Nephron progenitor cell (in vitro differentiated cells): ENCODE data around the gene TMEM218.
A peak's percentile ranks its signal among the peaks of the same experiment; 100 is the strongest.

Experiments
- DNase-seq: peaks from one replicate; pipeline ENCODE4 v3.0.0; 2021
- H3K27ac Mint-ChIP-seq: 2 replicates; pipeline ENCODE4 v1.8.0; 2021; ENCODE audit warnings: mild to moderate bottlenecking, moderate library complexity, mixed read lengths
- H3K27me3 Mint-ChIP-seq: 2 replicates; pipeline ENCODE4 v1.8.0; 2021; ENCODE audit warnings: mild to moderate bottlenecking, low read depth, mixed read lengths; ENCODE audit not compliant: poor library complexity
- H3K36me3 Mint-ChIP-seq: 2 replicates; pipeline ENCODE4 v1.8.0; 2021; ENCODE audit warnings: low read depth, mixed read lengths
- H3K4me1 Mint-ChIP-seq: 2 replicates; pipeline ENCODE4 v1.8.0; 2021; ENCODE audit warnings: mixed read lengths
- H3K4me3 Mint-ChIP-seq: 2 replicates; pipeline ENCODE4 v1.8.0; 2021; ENCODE audit warnings: mild to moderate bottlenecking, moderate library complexity, mixed read lengths
- H3K9me3 Mint-ChIP-seq: 2 replicates; pipeline ENCODE4 v1.8.0; 2021; ENCODE audit warnings: mild to moderate bottlenecking, moderate library complexity, mixed read lengths
- CTCF ChIP-seq: fragments of 200-600 bp; sonication (generic); IDR thresholded peaks from 2 replicates; pipeline ENCODE4 v1.5.0; 2021; ENCODE audit warnings: antibody characterized with exemption

The TMEM218 gene

GRCh38 chr11:125136001-125136400 is 24.6 kb upstream of the TMEM218 start:
- TF ChIP-seq CTCF: no peak
- H3K4me3 Mint-ChIP-seq: no peak overlapping the region

GRCh38 chr11:125132596-125132995 is 21.2 kb upstream of the TMEM218 start:
- Mint-ChIP-seq H3K4me3 (no peak overlapping the region), H3K36me3 (no peaks in the 10 kb centered on the region), H3K9me3 (peaks cover 5% of the 10 kb centered on the region), H3K27ac (peak overlapping the region; percentile 27), H3K27me3 (peaks cover 30% of the 10 kb centered on the region), H3K4me1 (peaks cover 54% of the 10 kb centered on the region)
- no peak for TF ChIP-seq CTCF
- DNase-seq: no peak

More at GRCh38 chr11:125136001-125136400, 24.6 kb upstream of the TMEM218 start:
- H3K27ac Mint-ChIP-seq: no peak overlapping the region
- H3K9me3 Mint-ChIP-seq: peaks cover 5% of the 10 kb centered on the region
- DNase-seq: no peak
- peaks cover 73% of the 10 kb centered on the region for H3K4me1 Mint-ChIP-seq
- H3K27me3 Mint-ChIP-seq: peaks cover 32% of the 10 kb centered on the region
- no peaks in the 10 kb centered on the region for H3K36me3 Mint-ChIP-seq

DNA sequence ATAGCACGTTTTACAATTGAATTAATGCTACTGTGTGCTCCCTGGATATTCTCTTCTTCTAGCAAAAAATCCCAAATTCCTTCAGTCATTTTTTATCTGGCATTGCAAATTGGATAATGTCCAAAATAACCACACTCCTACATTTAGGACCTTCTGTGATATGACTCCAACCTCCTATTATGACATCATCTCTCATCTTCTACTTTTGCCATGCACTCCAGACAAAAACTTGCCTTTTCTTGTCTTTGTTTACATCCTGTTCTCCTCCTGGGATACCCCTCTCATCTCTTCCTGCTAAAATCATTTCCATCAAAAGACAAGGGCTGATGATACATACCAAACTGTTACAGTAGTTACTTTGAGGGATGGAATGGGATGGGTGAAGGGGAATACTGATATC is 20.6 kb upstream of the TMEM218 start:
- Mint-ChIP-seq H3K27ac (no peak overlapping the region), H3K27me3 (peaks cover 36% of the 10 kb centered on the region), H3K36me3 (no peaks in the 10 kb centered on the region), H3K4me3 (no peak overlapping the region), H3K9me3 (peaks cover 5% of the 10 kb centered on the region), H3K4me1 (peaks cover 49% of the 10 kb centered on the region)
- DNase-seq: no peak
- no peak for TF ChIP-seq CTCF

- no peak for DNase-seq
- peaks cover 39% of the 10 kb centered on the region for H3K27me3 Mint-ChIP-seq
- no peak overlapping the region for H3K27ac Mint-ChIP-seq
- H3K9me3 Mint-ChIP-seq: peaks cover 5% of the 10 kb centered on the region
- H3K4me3 Mint-ChIP-seq: no peak overlapping the region
- no peak for TF ChIP-seq CTCF
- H3K36me3 Mint-ChIP-seq: no peaks in the 10 kb centered on the region
- peaks cover 37% of the 10 kb centered on the region for H3K4me1 Mint-ChIP-seq
Observed at GRCh38 chr11:125129316-125129993, 18.0 kb upstream of the TMEM218 start.

- DNase-seq: no peak
- Mint-ChIP-seq H3K4me3 (no peak overlapping the region), H3K4me1 (peaks cover 35% of the 10 kb centered on the region), H3K27me3 (peaks cover 45% of the 10 kb centered on the region), H3K36me3 (no peaks in the 10 kb centered on the region), H3K27ac (no peak overlapping the region), H3K9me3 (peaks cover 12% of the 10 kb centered on the region)
- TF ChIP-seq CTCF: no peak
Observed at GRCh38 chr11:125128450-125128849, 17.0 kb upstream of the TMEM218 start.

GRCh38 chr11:125124618-125124992 is 13.2 kb upstream of the TMEM218 start:
- H3K9me3 Mint-ChIP-seq: peaks cover 7% of the 10 kb centered on the region
- TF ChIP-seq CTCF: no peak
- no peaks in the 10 kb centered on the region for H3K36me3 Mint-ChIP-seq
- H3K4me1 Mint-ChIP-seq: peaks cover 24% of the 10 kb centered on the region
- DNase-seq: no peak
- peaks cover 46% of the 10 kb centered on the region for H3K27me3 Mint-ChIP-seq
- no peak overlapping the region for H3K4me3 Mint-ChIP-seq
- no peak overlapping the region for H3K27ac Mint-ChIP-seq
